ENCODE data around the gene SLC22A7. TPM values are rescaled to one million over a fixed set of nuclear protein-coding genes. Genes with fewer than 3 reads are reported as not detected.

The SLC22A7 gene
- total RNA-seq, 4 donors from 2014 or later = 0.42 TPM; not detected in 3

DNA sequence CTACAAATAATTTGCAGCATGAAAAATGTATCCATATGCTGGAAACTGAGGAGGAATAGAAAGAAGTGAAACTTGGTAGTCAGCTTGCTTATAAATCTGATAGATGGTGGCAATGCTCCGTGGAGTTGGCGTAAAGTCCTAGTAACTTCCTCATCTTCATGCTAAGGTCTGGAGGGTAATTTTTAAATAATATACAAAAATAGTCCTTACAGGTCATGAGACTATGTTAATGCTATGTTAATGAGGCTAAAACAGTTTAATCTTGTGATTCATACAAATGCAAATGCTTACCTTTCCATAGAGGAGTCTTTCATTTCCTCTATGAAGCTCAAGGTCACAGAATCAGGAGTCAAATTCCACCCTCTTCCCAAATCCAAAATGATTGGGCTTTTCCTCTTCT lies 20.0 kb downstream of the SLC22A7 start:
- Histone ChIP-seq H3K27me3 (no peaks in the 10 kb centered on the region), H3K9me3 (no peaks in the 10 kb centered on the region), H3K4me1 (no peaks in the 10 kb centered on the region), H3K36me3 (no peaks in the 10 kb centered on the region), H3K27ac (no peak overlapping the region), H3K4me3 (no peak overlapping the region)
- in situ Hi-C loops (cut with MboI; ENCODE audit: low sequenced_read_pairs in 4 of 4) = no loop called here
- TF ChIP-seq, protein P1, sequence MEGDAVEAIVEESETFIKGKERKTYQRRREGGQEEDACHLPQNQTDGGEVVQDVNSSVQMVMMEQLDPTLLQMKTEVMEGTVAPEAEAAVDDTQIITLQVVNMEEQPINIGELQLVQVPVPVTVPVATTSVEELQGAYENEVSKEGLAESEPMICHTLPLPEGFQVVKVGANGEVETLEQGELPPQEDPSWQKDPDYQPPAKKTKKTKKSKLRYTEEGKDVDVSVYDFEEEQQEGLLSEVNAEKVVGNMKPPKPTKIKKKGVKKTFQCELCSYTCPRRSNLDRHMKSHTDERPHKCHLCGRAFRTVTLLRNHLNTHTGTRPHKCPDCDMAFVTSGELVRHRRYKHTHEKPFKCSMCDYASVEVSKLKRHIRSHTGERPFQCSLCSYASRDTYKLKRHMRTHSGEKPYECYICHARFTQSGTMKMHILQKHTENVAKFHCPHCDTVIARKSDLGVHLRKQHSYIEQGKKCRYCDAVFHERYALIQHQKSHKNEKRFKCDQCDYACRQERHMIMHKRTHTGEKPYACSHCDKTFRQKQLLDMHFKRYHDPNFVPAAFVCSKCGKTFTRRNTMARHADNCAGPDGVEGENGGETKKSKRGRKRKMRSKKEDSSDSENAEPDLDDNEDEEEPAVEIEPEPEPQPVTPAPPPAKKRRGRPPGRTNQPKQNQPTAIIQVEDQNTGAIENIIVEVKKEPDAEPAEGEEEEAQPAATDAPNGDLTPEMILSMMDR (IDR thresholded peaks at IDR 0.05 in 4 of 5, conservative IDR thresholded peaks at IDR 0.05 in 1 of 5) = no peak
- TF ChIP-seq POLR2A (IDR thresholded peaks at IDR 0.05) = no peak
- DNase-seq = no peak
- ATAC-seq = no peak
- intact Hi-C loops (cut with DNase I; ENCODE audit: low total_unique reads) = no loop called here

DNA sequence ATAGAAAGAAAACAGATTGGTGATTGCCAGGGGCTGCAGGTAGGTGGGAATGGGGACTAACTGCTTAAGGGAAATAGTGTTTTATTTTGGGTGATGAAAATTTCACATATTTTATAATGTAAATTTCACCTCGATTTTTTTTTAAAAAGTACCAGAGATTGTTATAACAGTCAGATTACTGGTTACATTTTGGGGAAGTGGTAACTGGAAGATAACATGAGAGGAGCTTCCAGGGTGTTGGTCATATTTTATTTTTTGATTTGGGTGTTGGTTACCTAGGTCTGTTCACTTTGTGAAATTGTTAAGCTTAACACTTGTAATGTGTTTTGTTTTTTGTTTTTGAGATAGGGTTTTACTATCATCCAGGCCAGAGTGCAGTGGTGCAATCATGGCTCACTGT lies 27.8 kb downstream of the SLC22A7 start:
- TF ChIP-seq, protein P1 (IDR thresholded peaks at IDR 0.05 in 4 of 5, conservative IDR thresholded peaks at IDR 0.05 in 1 of 5) = no peak
- TF ChIP-seq POLR2A (IDR thresholded peaks at IDR 0.05) = no peak
- DNase-seq = no peak
- H3K27ac ChIP-seq = no peak overlapping the region
- H3K4me1 ChIP-seq = no peaks in the 10 kb centered on the region
- ATAC-seq = no peak
- in situ Hi-C loops (cut with MboI; ENCODE audit: low sequenced_read_pairs in 4 of 4) (loop anchor here in 1 of 4 donors (25.0 kb wide), 1 partner anchor 414 kb away; the partner anchor contains the start of gene PTCRA), intact Hi-C loops (cut with DNase I; ENCODE audit: low total_unique reads) (no loop called here)
- no peak overlapping the region for H3K4me3 ChIP-seq
- no peaks in the 10 kb centered on the region for H3K27me3 ChIP-seq
- no peaks in the 10 kb centered on the region for H3K9me3 ChIP-seq
- no peaks in the 10 kb centered on the region for H3K36me3 ChIP-seq

DNA sequence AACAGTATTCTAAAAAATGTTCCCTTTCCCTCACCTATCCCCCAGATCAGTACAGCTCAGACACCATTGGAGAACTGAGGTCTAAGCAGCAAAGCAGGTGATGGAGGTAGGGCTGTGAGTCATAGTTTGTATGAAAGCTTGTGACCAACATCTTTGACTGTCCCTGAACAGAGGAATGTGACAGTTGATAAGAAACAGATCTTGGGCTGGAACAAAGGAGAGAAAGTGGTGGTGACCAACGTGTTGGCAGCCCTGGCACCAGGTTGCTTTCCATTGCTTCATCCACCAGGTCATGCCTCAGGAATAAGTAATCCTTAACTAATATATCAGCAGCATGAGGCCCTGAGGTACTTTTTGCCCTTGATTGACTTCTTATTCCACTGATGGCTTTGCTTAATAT lies 30.5 kb downstream of the SLC22A7 start:
- ATAC-seq = no peak
- TF ChIP-seq POLR2A (IDR thresholded peaks at IDR 0.05) = no peak
- TF ChIP-seq, protein P1 (IDR thresholded peaks at IDR 0.05 in 4 of 5, conservative IDR thresholded peaks at IDR 0.05 in 1 of 5) = no peak
- DNase-seq = no peak
- Histone ChIP-seq H3K4me3 (no peak overlapping the region), H3K27ac (no peak overlapping the region), H3K9me3 (no peaks in the 10 kb centered on the region), H3K27me3 (no peaks in the 10 kb centered on the region), H3K36me3 (no peaks in the 10 kb centered on the region), H3K4me1 (no peaks in the 10 kb centered on the region)
- in situ Hi-C loops (cut with MboI; ENCODE audit: low sequenced_read_pairs in 4 of 4) = loop anchor here in 1 of 4 donors (25.0 kb wide), 1 partner anchor 416 kb away; the partner anchor contains the start of gene PTCRA
- intact Hi-C loops (cut with DNase I; ENCODE audit: low total_unique reads) = no loop called here

DNA sequence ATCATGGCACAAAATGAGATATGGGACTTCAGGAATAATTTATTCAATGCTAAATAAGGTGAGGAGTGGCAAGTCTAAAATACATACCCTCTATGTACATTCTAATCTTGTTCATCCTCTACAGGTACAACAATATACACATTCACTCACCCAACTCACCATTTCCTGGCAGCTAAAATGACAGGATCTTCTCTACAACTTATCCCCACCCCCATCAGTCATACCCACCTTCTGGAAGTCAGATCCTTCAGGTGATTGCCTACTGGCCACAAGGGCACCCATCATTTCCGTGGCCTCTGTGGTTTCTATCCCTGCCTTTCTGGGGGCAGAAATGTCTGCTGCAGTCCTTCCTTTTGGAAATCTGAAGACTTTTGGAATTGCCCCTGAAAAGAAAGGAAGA lies 33.4 kb downstream of the SLC22A7 start:
- Histone ChIP-seq H3K4me1 (peaks cover 6 to 9% of the 10 kb centered on the region in 2 donors), H3K36me3 (no peaks in the 10 kb centered on the region), H3K4me3 (no peak overlapping the region), H3K27ac (no peak overlapping the region), H3K27me3 (no peaks in the 10 kb centered on the region), H3K9me3 (no peaks in the 10 kb centered on the region)
- no peak for ATAC-seq
- no peak for DNase-seq
- intact Hi-C loops (cut with DNase I; ENCODE audit: low total_unique reads) = loop anchor here (10.0 kb wide), 1 partner anchor 427 kb away; no protein-coding TSS in a partner anchor
- TF ChIP-seq, protein P1 (IDR thresholded peaks at IDR 0.05 in 4 of 5, conservative IDR thresholded peaks at IDR 0.05 in 1 of 5) = no peak
- TF ChIP-seq POLR2A (IDR thresholded peaks at IDR 0.05) = no peak
- in situ Hi-C loops (cut with MboI; ENCODE audit: low sequenced_read_pairs in 4 of 4) = loop anchor here in 1 of 4 donors (25.0 kb wide), 1 partner anchor 419 kb away; the partner anchor contains the start of gene PTCRA

DNA sequence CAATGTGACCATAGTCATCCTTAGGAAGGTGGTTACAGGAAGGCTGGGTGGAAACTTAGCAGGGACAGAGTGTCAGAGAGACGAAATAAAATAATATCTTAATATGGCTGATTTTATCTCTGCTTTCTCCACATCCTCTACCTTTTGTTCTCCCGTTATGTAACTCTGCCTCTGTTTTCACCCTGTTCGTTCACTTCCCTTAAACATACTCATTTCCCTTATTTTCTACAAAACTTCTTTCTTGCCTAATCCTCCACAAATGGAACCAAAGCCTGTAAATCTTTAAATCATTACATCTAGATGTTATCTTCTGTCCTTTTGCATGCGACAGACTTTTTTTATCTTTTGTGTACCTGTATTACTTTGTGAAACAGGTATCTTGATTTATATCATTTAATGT lies 33.8 kb downstream of the SLC22A7 start:
- H3K27me3 ChIP-seq = no peaks in the 10 kb centered on the region
- H3K4me3 ChIP-seq = no peak overlapping the region
- peaks cover 6 to 9% of the 10 kb centered on the region in 2 donors for H3K4me1 ChIP-seq
- no peak overlapping the region for H3K27ac ChIP-seq
- H3K9me3 ChIP-seq = no peaks in the 10 kb centered on the region
- TF ChIP-seq, protein P1 (IDR thresholded peaks at IDR 0.05 in 4 of 5, conservative IDR thresholded peaks at IDR 0.05 in 1 of 5) = no peak
- ATAC-seq (no peak), DNase-seq (no peak)
- in situ Hi-C loops (cut with MboI; ENCODE audit: low sequenced_read_pairs in 4 of 4) = loop anchor here in 1 of 4 donors (25.0 kb wide), 1 partner anchor 420 kb away; the partner anchor contains the start of gene PTCRA
- peaks cover 0 to under 1% of the 10 kb centered on the region in 2 donors for H3K36me3 ChIP-seq
- intact Hi-C loops (cut with DNase I; ENCODE audit: low total_unique reads) = loop anchor here (10.0 kb wide), 1 partner anchor 427 kb away; no protein-coding TSS in a partner anchor

All from gastrocnemius medialis (tissue), 4 donors.